H9 (cell line): ENCODE measurements around the gene EEF1AKMT2. TPM values are rescaled to one million over a fixed set of nuclear protein-coding genes. Genes with fewer than 3 reads are reported as not detected.

Source experiments
- DNase-seq: peaks from one replicate; pipeline ENCODE4 v3.0.0-alpha.2; 2017
- H2AFZ ChIP-seq: one replicate; pipeline ENCODE4 v1.6.1; 2013; ENCODE audit warnings: mild to moderate bottlenecking, low read length, control low read depth, moderate library complexity
- H2AK5ac ChIP-seq: 2 replicates; pipeline ENCODE4 v1.6.1; 2013; ENCODE audit warnings: low read length, control low read depth, mixed read lengths; ENCODE audit not compliant: insufficient read length
- H2BK120ac ChIP-seq: one replicate; pipeline ENCODE4 v1.6.1; 2013; ENCODE audit warnings: low read depth, mild to moderate bottlenecking, low read length, control low read depth, inconsistent platforms; ENCODE audit not compliant: poor library complexity, severe bottlenecking
- H2BK12ac ChIP-seq: 2 replicates; pipeline ENCODE4 v1.6.1; 2013; ENCODE audit warnings: low read length, control low read depth, mixed read lengths, low read depth; ENCODE audit not compliant: insufficient read length
- H2BK15ac ChIP-seq: 2 replicates; pipeline ENCODE4 v1.6.1; 2013; ENCODE audit warnings: low read depth, low read length, control low read depth
- H2BK20ac ChIP-seq: one replicate; pipeline ENCODE4 v1.6.1; 2013; ENCODE audit warnings: low read depth, mild to moderate bottlenecking, low read length, control low read depth, inconsistent platforms; ENCODE audit not compliant: poor library complexity, severe bottlenecking
- H2BK5ac ChIP-seq: 2 replicates; pipeline ENCODE4 v1.6.1; 2013; ENCODE audit warnings: low read length, control low read depth, mixed read lengths; ENCODE audit not compliant: insufficient read length
- H3K14ac ChIP-seq: 2 replicates; pipeline ENCODE4 v1.6.1; 2013; ENCODE audit warnings: low read length, control low read depth; ENCODE audit not compliant: insufficient read depth
- H3K18ac ChIP-seq: 2 replicates; pipeline ENCODE4 v1.6.1; 2013; ENCODE audit warnings: low read depth, mild to moderate bottlenecking, mixed read lengths, low read length, control low read depth; ENCODE audit not compliant: insufficient read length
- H3K23ac ChIP-seq: 2 replicates; pipeline ENCODE4 v1.6.1; 2013; ENCODE audit warnings: low read length, control low read depth, mixed read lengths, low read depth; ENCODE audit not compliant: insufficient read length
- H3K23me2 ChIP-seq: 2 replicates; pipeline ENCODE4 v1.6.1; 2013; ENCODE audit warnings: low read depth, mild to moderate bottlenecking, mixed read lengths, low read length, control low read depth; ENCODE audit not compliant: insufficient read length, poor library complexity, severe bottlenecking
- H3K27ac ChIP-seq: 2 replicates; pipeline ENCODE4 v1.5.1; 2013; ENCODE audit warnings: low read length, control low read depth, mixed read lengths, low read depth; ENCODE audit not compliant: insufficient read length
- H3K27me3 ChIP-seq: 2 replicates; pipeline ENCODE4 v1.6.1; 2013; ENCODE audit warnings: low read length, control low read depth, inconsistent platforms; ENCODE audit not compliant: insufficient read depth
- H3K4ac ChIP-seq: 2 replicates; pipeline ENCODE4 v1.6.1; 2013; ENCODE audit warnings: low read depth, mild to moderate bottlenecking, control low read depth, inconsistent platforms, low read length, moderate library complexity
- H3K4me1 ChIP-seq: 2 replicates; pipeline ENCODE4 v1.6.1; 2013; ENCODE audit warnings: low read length, control low read depth, inconsistent platforms; ENCODE audit not compliant: insufficient read depth
- H3K4me2 ChIP-seq: 2 replicates; pipeline ENCODE4 v1.6.1; 2013; ENCODE audit warnings: low read length, control low read depth, mixed read lengths; ENCODE audit not compliant: insufficient read length, insufficient read depth
- H3K56ac ChIP-seq: 2 replicates; pipeline ENCODE4 v1.6.1; 2013; ENCODE audit warnings: low read depth, mild to moderate bottlenecking, mixed read lengths, low read length, control low read depth; ENCODE audit not compliant: insufficient read length
- H3K79me1 ChIP-seq: 2 replicates; pipeline ENCODE4 v1.6.1; 2013; ENCODE audit warnings: low read depth, mild to moderate bottlenecking, moderate library complexity, low read length, control low read depth, inconsistent platforms; ENCODE audit not compliant: insufficient read depth, poor library complexity, severe bottlenecking
- H3K79me2 ChIP-seq: 2 replicates; pipeline ENCODE4 v1.6.1; 2013; ENCODE audit warnings: low read length, control low read depth, inconsistent platforms; ENCODE audit not compliant: insufficient read depth
- H3K9ac ChIP-seq: 2 replicates; pipeline ENCODE4 v1.6.1; 2013; ENCODE audit warnings: low read length, control low read depth, mixed read lengths; ENCODE audit not compliant: insufficient read length; ENCODE audit errors: extremely low read depth
- H3K9me3 ChIP-seq: one replicate; pipeline ENCODE4 v1.6.1; 2013; ENCODE audit warnings: low read depth, low read length, inconsistent platforms; ENCODE audit not compliant: control insufficient read depth
- H3T11ph ChIP-seq: one replicate; pipeline ENCODE4 v1.6.1; 2013; ENCODE audit warnings: mild to moderate bottlenecking, low read length, control low read depth, inconsistent platforms
- H4K20me1 ChIP-seq: one replicate; pipeline ENCODE4 v1.6.1; 2013; ENCODE audit not compliant: control insufficient read depth, insufficient read length, insufficient read depth
- H4K5ac ChIP-seq: 2 replicates; pipeline ENCODE4 v1.6.1; 2013; ENCODE audit warnings: low read depth, mild to moderate bottlenecking, mixed read lengths, low read length, control low read depth; ENCODE audit not compliant: insufficient read length
- H4K8ac ChIP-seq: replicated peaks from 2 replicates; pipeline ENCODE4 v1.6.1; 2013; ENCODE audit warnings: low read length, control low read depth, mixed read lengths, low read depth; ENCODE audit not compliant: insufficient read length
- H4K91ac ChIP-seq: 2 replicates; pipeline ENCODE4 v1.6.1; 2013; ENCODE audit warnings: low read depth, mild to moderate bottlenecking, moderate library complexity, mixed read lengths, low read length, control low read depth; ENCODE audit not compliant: insufficient read length
- H3K27ac Mint-ChIP-seq, 3 experiments: 2 replicates in 2 of 3; 3 replicates in 1 of 3; pipeline ENCODE4 v1.8.0; 2020 to 2021; ENCODE audit warnings: mixed read lengths in 3 of 3, mild to moderate bottlenecking in 1 of 3, moderate library complexity in 1 of 3
- H3K27me3 Mint-ChIP-seq: 2 replicates; pipeline ENCODE4 v1.8.0; 2021; ENCODE audit warnings: low read depth, mild to moderate bottlenecking, moderate library complexity, mixed read lengths
- H3K36me3 Mint-ChIP-seq, 3 experiments: 2 replicates in 2 of 3; 3 replicates in 1 of 3; pipeline ENCODE4 v1.8.0; 2020 to 2021; ENCODE audit warnings: low read depth in 3 of 3, mixed read lengths in 3 of 3; ENCODE audit not compliant: insufficient read depth in 1 of 3
- H3K4me1 Mint-ChIP-seq, 2 experiments: 2 replicates each; pipeline ENCODE4 v1.8.0; 2020; ENCODE audit warnings: mixed read lengths in 2 of 2
- H3K4me3 Mint-ChIP-seq, 2 experiments: 2 replicates in 1 of 2; 3 replicates in 1 of 2; pipeline ENCODE4 v1.8.0; 2020 to 2021; ENCODE audit warnings: mild to moderate bottlenecking in 2 of 2, mixed read lengths in 2 of 2, moderate library complexity in 1 of 2
- H3K9me3 Mint-ChIP-seq, 2 experiments: 2 replicates in 1 of 2; 3 replicates in 1 of 2; pipeline ENCODE4 v1.8.0; 2020; ENCODE audit warnings: mild to moderate bottlenecking in 2 of 2, mixed read lengths in 2 of 2, moderate library complexity in 1 of 2
- CTCF ChIP-seq: fragments of 200-600 bp; sonication (generic); conservative IDR thresholded peaks from 3 replicates; pipeline ENCODE4 v1.8.0; 2021; ENCODE audit warnings: antibody characterized with exemption, mild to moderate bottlenecking
- WGBS: extraction: QIAGEN DNeasy Blood & Tissue Kit; methylation state at CpG from one replicate; pipeline ENCODE4 v1.1.7; 2013; ENCODE audit warnings: missing lambda C conversion rate, low lambda C conversion rate, mixed read lengths; ENCODE audit not compliant: insufficient read length; ENCODE audit errors: extremely low coverage; 5-methylcytosine and 5-hydroxymethylcytosine counted together
- total RNA-seq: library from RNA; stranded (reverse); gene quantifications from 2 replicates; pipeline ENCODE4 v1.2.1, GENCODE V29; 2021

The EEF1AKMT2 gene
- total RNA-seq, 1 experiment from 2014 or later, result 19.0 TPM

- Histone ChIP-seq H3K56ac (no peak overlapping the region), H3K9me3 (no peaks in the 10 kb centered on the region), H3K4me1 (no peaks in the 10 kb centered on the region), H2BK20ac (no peak overlapping the region), H2BK15ac (no peak overlapping the region), H2AK5ac (no peak overlapping the region), H3K14ac (no peak overlapping the region), H3K27me3 (no peaks in the 10 kb centered on the region), H4K5ac (no peak overlapping the region), H2BK12ac (no peak overlapping the region), H3K4ac (no peak overlapping the region), H3K4me2 (no peak overlapping the region), H4K20me1 (no peaks in the 10 kb centered on the region), H4K8ac (no peak overlapping the region), H3K23me2 (no peaks in the 10 kb centered on the region), H3K27ac (no peak overlapping the region), H3K79me1 (no peaks in the 10 kb centered on the region), H2BK5ac (no peak overlapping the region), H2AFZ (no peak overlapping the region), H4K91ac (no peak overlapping the region), H3K79me2 (no peaks in the 10 kb centered on the region), H3K9ac (no peak overlapping the region), H3K18ac (no peak overlapping the region), H2BK120ac (no peak overlapping the region), H3T11ph (no peak overlapping the region), H3K23ac (no peak overlapping the region)
- TF ChIP-seq CTCF, result no peak
- Mint-ChIP-seq H3K27ac (no peak overlapping the region; a peak in 1 of 7 replicates), H3K27me3 (no peaks in the 10 kb centered on the region), H3K9me3 (no peaks in the 10 kb centered on the region), H3K4me1 (no peaks in the 10 kb centered on the region), H3K36me3 (peaks cover 8 to 33% (median 32%) of the 10 kb centered on the region in 3 experiments; a peak in 6 of 7 replicates), H3K4me3 (no peak overlapping the region)
- no CpG with 5 or more reads among the region's 2 CpGs for WGBS
- no peak for DNase-seq
Measured at GRCh38 chr10:124820121-124820520, 28.4 kb upstream of the EEF1AKMT2 start.
